ENCODE data around the gene MPZL1. TPM values are rescaled to one million over a fixed set of nuclear protein-coding genes. Genes with fewer than 3 reads are reported as not detected.

MPZL1 gene
- 100 to 1,000 TPM; 111 to 194 (median 147) TPM for polyA plus RNA-seq (ENCODE audit: insufficient read length in 4 of 4)

DNA sequence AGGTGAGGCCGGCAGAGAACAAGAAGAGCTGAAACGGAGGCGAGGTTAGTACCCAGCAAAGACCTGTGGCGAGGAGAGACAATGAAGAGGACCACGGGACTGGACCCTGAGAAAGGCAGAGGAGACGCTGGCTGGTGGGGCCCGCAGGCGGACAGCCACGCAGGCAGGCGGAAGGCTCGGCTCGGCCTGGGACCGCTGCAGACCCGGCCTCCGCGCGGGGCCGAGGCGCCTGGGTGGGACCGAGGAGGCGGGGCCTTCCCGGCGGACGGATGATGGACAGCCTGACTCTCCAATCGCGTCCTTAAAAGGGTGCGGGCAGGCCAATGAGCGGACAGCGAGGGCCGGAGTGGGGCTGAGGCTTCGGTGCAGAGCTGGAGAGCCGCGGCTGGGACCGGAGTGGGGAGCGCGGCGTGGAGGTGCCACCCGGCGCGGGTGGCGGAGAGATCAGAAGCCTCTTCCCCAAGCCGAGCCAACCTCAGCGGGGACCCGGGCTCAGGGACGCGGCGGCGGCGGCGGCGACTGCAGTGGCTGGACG is at the start of gene MPZL1:
TSS of gene MPZL1 (plus strand) at position 366 of the 535 bp plus-strand sequence. CDS start 170 bp downstream, outside the sequence.
- peak; percentile 90 to 94 (median 92) for DNase-seq (ENCODE audit: low read depth in 4 of 4, low spot score in 3 of 4)

DNA sequence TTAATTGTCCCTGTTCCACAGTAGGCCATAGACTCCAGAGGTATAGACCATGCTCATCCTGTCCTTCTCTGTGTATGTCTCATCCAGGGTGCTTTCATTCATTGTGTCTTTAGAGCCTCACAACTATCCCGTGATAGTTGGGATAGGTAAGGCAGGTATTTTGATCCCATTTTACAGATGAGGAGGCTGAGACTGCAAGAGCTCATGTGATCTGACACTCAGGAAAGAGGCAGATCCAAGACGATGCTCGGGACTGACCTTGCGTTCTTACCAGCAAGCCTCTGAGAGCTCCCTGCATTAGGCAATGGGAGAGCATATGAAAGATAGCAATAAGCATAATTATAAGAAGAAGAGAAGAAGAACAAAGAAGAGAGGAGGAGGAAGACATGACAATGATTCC is 49.0 kb upstream of the MPZL1 start:
- no peak for DNase-seq (ENCODE audit: low read depth in 4 of 4, low spot score in 3 of 4)

DNA sequence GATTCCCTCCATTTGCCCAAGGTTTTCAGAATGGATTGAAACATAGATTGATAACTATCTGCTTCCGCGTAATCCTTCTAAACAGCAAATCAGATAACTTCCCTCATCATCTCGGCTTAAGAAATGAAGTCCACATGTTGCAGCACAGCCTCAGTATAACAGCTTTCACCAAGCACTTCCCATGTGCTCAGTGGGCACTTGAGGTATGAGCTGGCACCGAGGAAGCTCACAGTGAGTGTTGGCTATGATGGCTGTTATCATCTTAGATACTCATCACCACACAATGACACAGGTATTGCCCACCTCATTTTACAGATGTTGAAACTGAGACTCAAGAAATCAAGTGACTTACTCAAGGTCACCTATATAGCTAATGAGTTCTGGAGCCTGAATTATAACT is 48.5 kb upstream of the MPZL1 start:
- DNase-seq (ENCODE audit: low read depth in 4 of 4, low spot score in 3 of 4): no peak

DNA sequence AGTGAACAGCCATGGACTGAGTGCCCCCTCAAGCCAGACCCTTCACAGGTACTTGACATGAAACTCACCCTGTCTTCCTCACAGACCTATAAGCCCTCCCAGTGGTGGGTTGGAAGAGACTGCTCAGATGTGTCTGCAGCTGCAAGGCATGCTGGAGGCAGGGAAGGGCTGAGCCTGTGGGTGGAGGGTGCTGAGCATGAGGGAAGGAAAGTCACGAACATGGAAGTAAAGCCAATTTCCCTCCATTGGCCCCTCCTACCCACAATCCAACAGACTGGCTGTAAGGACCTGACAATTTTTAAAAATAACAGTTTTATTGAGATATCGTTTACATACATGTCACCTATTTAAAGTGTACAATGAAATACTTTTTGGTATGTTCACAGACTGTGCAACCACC is 47.6 kb upstream of the MPZL1 start:
- DNase-seq (ENCODE audit: low read depth in 4 of 4, low spot score in 3 of 4): no peak

DNA sequence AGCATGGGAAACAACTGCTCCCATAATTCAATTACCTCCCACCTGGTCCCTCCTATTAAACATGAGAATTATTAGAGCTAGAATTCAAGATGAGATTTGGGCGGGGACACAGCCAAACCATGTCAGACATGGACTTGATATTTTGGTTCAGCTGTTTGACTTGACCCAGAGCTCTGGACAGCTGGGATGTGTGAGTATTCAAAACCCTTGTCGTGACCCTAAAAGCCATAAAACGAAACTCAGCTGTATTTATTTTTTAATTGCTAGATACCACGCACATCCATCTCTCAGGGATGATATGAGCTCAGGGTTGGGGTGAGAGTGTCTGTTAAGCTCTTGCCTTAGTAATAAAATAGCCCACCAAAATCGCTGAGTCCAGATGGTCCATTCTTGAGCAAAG is 46.3 kb upstream of the MPZL1 start:
- no peak for DNase-seq (ENCODE audit: low read depth in 4 of 4, low spot score in 3 of 4)

DNA sequence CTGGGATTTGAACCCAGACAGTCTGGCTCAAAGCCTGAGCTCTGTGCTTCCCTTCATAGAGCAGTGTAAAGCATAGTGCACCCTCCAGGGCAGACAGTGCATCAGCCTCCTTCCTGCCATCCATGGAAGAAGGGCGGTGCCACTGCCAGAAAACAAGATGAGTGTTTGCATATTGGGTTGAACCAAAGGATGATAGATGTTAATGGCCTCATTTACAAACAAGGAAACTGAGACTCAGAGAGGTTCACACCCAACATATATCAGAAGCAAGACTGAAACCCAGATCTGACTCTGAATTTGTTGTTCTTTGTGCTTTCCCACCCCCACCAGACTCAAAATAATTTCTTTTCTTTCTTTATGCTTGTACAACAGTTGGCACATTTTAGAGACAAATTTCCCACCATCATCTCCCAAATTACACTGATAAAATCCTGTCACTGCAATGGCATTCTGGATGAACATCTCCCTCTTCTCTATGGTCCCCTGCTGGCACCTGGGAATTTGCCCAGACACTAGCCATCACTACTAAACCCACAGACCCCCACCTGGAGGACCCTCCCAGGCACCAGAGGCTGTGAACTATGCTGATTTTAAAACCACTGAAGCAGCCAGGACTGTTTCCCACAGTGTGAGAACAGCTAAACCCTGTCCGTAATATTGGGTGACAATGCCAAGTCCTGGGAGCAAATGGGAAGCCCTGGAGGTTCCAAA is 45.4 kb upstream of the MPZL1 start:
- DNase-seq (ENCODE audit: low read depth in 4 of 4, low spot score in 3 of 4): no peak

DNA sequence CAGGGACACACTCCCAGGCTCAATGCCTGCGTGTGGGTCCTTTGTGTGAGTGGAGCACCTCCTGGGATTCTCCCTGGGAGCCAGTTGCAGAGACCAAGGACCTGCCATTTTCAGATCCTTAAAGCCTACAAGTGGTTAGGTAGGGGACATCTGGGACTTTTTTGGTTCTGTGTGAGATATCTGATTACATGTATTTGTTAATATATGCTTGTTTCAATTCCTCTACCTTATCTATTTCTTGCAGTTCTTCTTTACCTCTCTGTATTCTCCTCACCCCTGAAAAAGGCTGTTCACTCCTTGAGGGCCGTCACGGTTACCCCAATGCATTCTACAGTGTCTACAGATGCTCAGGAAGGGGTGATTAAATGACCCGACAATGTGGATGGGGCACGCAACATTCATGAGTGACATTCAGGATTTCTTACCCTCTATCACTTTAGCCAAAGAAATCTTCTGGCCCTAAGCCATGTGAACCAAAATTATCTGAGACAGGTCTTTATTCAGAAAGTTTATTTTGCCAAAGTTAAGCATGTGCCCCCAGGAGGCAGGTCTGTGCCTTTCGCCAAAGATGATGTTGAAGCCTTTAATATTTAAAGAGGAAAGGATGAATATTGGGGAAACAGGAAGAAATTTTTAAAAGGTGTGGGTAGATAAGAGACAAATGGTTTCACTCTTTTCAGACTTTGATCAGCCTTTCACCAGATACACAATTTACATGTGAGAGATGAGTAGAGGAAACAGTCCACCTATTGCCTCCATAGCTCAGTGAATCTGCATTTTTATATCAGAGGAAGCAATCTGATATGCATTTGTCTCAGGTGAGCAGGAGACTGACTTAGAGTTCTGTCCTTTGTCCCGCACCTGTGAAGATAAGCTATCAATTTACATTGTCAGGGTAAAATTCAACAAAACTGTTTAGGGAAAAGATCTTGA is 44.6 kb upstream of the MPZL1 start:
- no peak for DNase-seq (ENCODE audit: low read depth in 4 of 4, low spot score in 3 of 4)

DNA sequence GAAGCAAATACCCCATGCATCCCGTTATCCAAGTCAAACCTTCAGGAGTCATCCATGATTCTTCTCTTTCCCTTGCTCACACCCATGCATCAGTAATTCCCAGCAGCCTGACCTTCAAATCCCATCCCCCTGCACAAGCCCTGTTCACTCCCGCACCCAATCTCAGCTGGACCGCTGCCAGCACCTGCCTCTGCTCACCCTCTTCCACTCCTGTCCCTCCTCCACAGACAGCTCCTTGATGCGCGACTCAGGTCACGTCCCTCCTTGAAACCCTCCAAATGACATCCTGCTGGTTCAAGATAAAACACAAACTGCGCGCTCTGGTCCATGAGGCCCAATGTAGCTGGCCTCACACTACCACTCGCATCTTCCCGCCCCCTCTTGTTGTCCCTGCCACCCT is 43.4 kb upstream of the MPZL1 start:
- no peak for DNase-seq (ENCODE audit: low read depth in 4 of 4, low spot score in 3 of 4)

DNA sequence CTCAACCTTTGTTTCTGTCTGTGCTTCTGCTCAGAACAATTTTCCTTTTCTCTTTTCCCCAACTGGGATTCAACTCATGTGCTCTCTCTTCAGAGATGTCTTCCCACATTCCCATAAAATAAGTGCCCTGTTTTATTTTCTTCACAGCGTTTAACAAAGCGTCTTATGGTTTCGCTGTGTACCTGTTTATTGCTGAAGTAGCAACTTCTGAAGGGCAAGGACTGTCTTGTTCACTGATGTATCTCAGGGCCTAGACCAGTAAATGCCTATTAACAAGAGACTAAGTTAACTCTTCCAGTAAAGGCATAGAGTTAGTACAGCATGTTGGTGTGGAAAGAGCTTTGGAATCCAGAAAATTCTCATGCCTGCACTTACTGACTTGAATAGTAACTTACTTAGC is 42.9 kb upstream of the MPZL1 start:
- DNase-seq (ENCODE audit: low read depth in 4 of 4, low spot score in 3 of 4): no peak

DNA sequence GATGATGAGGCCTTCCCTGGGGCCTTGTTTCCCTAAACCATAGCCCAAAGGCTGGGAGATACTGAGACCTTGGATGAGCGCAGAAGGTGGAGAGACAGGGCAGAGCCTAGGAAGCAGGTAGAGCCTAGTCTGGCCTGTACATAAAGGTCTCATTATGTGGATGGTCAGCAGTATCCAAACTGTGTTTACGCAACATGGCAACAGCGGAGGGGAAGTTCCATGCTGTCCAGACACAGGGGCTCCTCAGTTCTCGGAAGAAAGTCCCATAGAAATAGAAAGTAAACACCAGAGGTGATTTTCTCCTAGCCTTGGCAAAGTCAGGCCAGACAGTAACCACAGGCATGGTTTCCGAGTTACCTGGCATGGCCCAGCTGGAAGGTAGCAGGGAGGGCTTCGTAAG is 42.1 kb upstream of the MPZL1 start:
- no peak for DNase-seq (ENCODE audit: low read depth in 4 of 4, low spot score in 3 of 4)

DNA sequence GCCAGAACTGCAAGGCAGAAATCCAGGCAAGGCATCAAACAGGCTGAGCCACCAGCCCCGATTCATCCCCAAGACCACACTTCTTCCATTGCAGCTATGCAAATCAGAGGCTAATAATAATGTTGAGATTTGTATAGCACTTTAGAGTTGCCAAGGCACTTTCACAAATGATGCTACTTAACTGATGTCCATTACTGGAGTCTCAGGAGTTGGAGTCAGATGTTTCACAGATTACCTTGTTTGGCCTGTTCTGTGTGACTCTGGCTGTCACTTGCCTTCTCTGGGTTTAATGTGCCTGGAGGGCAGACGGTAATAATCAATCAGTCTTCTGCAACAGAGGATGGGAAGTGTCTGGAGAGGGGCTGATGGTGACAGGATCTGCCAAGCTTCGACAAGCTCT is 40.8 kb upstream of the MPZL1 start:
- no peak for DNase-seq (ENCODE audit: low read depth in 4 of 4, low spot score in 3 of 4)

DNA sequence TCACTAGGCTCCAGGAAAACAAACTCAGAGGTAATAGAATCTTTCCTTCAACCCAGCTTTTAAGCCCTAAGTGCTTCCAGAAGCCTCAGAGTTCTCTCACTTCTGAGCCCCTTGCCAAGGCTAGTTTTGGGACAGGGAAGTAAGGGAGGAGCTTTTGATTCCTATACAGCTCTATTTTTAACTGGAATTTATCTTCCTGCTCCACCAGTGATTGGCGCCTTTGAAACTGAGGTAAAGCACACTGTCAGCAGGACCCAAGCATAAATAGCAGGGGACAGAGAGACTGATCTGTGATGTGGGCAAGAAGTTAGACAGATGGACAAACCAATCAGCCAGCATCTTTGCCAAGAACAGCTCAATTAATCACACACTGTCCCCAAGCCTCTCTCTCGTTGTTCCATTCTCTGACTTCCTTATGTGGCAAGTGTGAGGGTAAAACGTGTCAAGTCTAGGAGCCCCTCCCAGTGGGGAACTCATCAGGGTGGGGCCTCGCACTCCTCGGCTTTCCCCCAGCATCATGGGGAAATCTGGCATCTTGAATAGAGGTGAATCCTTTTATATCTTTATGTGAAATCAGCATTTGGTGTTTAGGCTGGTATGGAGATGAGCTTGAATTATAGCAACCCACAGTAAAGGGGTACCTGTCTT is 40.2 kb upstream of the MPZL1 start:
- DNase-seq (ENCODE audit: low read depth in 4 of 4, low spot score in 3 of 4): no peak

DNA sequence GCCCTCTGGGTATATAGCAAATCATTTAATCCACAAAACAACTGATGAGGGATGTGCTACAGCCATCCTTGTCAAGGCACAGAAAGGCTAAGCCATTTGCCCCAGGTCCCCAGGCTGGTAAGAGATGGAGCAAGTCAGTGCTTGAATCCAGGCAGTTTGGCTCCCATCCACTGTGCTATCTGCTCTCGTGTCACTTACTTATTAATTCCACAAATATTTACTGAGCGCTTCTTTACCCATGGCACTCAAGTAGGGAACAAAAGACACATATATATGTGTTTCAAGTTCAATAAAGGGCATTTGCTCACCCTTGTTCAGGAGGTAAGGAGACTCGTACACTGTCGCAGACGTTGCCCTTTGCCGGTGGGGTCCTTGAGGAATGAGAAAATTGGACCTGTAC is 38.6 kb upstream of the MPZL1 start:
- DNase-seq (ENCODE audit: low read depth in 4 of 4, low spot score in 3 of 4): no peak

DNA sequence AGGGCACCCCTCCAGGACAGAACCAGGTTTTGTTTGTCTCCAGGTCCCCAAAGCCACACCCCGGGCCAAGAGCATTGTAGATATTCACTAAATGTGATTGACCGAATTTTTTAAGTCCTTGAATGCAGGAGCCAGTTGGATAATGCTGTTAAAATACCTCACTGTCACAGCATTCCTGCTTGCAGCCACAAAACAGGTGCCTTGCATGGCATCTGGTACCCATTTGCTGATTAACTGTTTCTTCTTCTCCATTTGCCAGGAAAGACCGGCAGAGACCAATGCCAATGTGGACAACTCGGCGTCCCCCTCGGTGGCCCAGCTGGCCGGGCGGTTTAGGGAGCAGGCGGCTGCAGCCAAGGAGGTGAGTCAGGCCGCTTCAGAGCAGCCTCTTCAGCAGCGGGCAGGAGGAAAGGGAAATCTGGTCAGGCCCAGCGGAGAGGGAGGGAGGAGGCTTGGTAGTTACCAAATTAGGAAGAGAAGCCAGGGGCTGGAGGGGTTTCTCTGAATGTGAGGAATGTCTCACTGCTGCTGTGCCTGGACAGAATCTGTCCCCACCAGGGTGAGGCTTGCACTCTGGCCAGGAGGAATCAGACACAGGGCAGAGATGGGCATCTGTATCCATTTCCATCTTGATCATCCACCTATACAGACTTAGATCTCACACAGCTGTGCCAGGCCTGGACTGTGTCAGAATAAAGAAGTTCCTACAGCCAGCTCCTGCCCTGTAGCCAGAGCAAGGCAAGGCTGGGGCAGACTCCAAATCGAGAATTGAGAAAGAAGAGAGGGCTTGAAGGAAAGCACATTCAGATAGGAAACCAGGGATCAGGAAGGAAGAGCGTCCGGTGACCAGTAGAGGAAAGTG is 37.9 kb upstream of the MPZL1 start:
- DNase-seq (ENCODE audit: low read depth in 4 of 4, low spot score in 3 of 4): no peak

DNA sequence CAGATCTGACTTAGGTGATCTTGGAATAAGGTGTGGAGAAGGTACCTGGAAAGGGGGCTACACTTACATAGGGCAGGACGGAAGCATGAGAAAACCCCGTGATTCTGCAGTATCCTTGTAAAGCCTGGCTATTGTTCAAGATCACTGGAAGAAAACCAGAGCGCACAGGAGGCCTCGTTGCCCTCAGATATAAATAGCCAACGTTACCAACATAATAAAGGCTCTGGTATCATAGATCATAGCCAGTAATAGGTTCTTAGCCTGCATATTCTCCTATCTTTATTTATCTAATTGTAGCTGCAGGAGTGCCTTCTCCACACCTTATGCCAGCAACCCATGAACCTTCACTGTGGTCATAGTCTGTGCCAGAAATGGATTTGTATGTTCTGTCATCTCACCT is 35.9 kb upstream of the MPZL1 start:
- no peak for DNase-seq (ENCODE audit: low read depth in 4 of 4, low spot score in 3 of 4)

DNA sequence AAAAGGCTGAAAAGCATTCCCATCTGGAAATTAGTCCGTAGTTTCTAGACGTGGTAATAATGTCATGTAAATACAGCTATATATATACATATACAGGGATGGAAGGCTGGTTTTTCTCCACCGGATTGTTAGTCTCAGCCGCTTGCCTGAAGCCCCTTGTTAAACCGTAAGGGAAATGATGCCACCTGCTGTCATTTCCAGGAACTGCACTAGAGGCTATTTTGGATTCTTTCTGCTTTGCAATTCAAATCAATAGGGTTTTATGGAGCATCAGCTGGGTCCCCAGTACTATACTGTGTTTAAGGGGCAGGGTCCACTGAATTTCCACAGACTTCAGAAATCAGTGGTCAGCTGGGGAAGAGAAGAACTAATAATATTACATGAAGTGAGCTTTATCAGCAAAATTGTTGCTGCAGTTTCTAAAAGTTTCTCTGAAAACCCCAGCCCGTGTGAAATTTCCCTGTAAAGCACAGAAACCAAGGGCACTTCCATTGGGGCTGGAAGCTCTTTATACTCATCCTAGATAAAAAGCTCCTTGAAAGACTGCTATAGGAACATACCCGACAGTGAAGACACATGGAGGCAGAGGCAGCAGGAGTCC is 33.8 kb upstream of the MPZL1 start:
- peak; percentile 54 to 75 (median 61) for DNase-seq (ENCODE audit: low read depth in 4 of 4, low spot score in 3 of 4)

DNA sequence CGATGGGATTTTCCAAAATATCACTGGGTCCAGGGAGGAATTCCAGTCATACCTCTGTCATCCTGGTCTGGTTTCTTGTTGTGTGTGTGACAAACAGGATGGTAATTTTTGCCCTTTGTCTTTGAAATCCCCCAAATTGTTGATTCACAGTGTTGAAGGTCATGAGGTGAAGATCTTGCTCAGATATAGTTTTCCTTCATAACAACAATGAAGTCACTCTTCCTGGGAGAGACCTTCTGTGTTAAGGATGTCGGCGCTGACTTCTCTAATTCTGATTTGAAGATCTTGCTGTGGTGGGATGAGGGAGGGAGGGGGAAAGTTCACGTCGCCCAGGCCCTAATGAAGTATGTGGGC is 32.2 kb upstream of the MPZL1 start:
- DNase-seq (ENCODE audit: low read depth in 4 of 4, low spot score in 3 of 4): no peak

DNA sequence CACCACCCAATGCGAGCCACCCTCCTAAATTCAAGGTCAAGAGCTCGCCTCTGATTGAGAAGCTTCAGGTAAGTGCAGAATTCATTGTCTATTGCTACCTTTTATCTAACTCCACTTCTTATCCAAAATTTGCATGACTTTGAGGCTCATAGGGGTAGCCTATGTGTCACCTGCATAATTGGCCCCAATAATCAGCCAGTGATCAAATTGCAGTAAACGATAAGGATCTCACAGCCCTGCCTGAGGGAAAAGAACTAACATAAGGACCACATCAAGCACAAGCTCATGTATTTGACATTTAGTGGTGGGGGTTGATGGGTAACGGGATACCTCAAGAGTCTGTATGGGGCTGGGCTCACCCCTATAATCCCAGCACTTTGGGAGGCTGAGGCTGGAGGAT is 31.7 kb upstream of the MPZL1 start:
- DNase-seq (ENCODE audit: low read depth in 4 of 4, low spot score in 3 of 4): no peak

DNA sequence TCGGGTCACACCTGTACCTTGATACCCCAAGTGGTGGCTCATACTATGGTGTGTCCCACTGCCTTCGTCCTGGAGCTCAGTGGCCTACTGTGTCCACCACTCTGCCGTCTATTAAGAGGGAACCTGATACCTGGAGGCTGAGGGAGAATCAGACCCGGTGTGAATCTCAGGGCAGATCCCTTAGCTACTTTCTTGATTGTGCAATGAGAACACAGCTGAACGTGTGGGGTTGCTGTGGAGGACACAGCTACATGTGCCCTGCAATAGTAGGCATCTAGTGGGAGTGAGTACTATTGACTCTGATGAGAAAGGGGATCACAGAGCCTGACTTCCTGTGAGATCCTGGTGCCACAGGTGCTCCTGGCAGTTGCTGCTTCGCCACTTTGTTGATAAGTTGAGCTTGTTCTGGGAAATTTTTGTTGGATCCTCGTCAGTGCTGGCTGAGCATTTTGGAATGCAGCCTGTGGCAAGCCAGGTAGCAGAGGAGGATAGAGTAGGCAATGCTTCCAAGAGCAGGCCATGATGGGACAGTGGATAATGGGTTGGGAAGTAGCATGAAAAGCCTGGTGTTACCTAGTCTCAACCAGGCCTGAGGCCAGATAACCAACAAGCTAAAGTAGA is 28.2 kb upstream of the MPZL1 start:
- DNase-seq (ENCODE audit: low read depth in 4 of 4, low spot score in 3 of 4): no peak
